AML-193 (cell line): ENCODE results near the gene CLASP1.

ENCODE experiments used
- DNase-seq, 2 experiments: peaks; one replicate each; lab custom pipeline; 2025; lab: John Stamatoyannopoulos, UW

CLASP1 gene

DNA sequence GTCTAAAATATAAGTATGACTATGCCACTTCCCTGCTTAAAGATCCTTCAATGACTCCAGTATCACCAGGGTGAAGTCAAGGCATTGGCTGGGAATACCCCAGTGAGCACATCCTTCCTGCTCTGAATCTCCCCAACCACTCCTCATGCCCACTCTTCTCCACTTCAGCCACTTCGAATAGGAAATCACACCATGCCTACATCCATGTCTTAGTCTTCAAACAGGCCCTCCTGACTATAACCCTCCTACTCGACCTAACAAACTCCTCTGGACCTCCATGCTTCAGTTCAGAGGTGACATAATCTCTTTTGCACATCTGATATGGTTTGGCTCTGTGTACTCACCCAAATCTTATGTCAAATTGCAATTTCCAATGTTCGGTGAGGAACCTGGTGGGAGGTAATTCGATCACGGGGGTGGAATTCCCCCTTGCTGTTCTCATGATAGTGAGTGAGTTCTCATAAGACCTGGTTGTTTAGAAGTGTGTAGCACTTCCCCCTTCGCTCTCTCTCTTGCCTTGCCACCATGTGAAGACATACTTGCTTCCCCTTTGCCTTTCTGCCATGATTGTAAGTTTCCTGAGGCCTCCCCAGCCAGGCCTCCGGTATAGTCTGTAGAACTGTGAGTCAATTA is 276.4 kb downstream of the CLASP1 start:
- no peak for DNase-seq

DNA sequence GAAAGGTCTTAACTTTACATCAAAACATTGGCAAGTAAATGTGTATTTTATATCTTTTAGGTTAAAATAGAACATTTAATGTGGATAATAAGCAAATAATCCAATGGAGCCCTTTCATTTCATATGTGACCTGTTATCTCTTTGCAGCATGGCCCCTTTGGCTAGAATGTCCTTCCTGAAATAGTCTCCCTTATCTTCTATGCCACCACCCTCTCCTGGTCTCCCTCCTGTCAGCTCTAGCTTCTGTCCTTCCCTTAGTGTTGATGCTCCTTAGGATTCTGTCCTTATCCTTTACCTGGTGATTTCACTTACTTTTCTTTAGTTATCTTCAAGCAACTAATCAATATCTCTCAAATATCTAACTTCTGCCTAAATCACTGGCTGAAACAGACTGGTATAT is 277.2 kb downstream of the CLASP1 start:
- DNase-seq, result no peak

DNA sequence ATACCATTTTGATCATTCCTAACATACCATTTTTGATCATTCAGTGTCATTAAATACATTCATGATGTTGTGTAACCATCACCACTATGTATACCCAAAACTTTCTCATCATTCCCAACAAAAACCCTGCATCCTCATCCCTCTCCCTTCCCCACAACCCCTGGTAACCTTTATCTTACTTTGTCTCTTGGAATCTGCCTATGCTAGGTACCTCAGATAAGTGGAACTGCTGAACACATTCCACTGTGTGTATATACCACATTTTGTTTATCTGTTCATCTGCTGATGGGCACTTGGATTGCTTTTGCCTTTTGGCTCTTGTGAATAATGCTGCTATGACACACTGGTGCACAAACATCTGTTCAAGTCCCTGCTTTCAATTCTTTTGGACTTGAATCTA is 280.4 kb downstream of the CLASP1 start:
- no peak for DNase-seq

DNA sequence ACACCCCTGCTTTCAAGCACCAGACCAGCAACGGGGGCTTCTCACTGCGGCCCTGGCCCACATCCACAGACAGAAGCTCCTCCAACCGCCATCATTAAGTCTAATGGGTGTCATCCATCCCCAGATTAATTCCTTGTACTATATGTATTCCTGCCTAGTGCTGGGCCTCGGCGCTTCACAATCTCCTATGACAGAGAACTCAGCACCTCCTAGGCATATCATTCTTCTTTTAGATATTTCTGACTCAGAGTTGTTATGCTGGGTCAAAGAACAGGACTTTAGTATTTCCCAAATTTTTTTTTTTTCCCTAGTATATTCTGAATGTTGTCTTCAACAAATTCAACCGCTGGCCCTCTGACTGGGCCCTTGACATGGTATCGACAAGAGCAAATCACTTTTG is 281.1 kb downstream of the CLASP1 start:
- no peak for DNase-seq

DNA sequence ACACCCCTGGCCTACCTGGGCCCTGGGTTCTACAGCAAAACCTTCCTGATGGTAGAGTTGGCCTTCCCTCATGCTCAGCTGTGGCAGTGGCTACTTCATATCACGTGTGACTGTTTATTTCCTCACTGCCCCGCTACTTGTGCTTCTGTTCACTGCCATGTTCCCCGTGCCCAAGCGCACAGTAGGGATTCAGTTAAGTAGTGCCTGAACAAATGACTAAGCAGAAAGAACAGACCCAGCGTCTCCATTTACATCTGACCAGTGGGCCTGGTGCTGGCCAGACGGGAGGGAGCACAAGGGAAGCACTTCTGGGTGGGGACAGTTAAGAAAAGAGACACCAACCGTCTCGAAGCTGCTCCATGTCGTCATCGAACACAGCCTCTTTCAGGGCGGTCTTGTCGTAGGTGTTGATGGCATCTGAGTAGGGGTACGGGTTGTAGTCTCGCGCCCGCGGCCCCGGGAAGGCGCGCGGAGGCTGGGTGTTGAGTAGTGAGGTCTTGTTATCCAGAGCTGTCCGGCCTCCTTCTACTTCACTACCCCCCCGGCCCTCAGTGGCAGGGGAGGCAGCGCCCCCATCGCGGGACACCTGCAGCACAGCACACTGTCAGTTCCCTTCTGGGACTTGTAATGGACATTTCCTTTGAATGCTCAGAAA is 281.9 kb downstream of the CLASP1 start:
- no peak for DNase-seq

DNA sequence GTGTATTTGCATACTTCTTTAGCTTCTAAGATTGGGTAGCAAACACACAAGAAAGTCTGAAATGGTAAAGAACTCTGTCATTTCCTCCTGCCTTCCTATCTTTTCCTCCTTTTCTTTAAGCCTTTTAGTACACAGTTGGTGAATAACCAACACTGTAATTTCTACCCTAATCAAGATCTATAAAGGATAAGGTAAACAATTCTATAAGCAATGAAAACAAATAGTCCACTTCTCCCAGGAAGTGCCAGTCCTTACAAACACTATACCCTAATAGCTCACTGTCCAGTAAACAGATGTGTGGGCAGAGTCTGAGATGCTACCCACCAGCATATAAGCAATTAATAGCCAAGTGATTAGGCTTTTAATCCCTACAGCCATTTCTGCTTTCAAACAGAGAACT is 283.2 kb downstream of the CLASP1 start:
- DNase-seq, result no peak

DNA sequence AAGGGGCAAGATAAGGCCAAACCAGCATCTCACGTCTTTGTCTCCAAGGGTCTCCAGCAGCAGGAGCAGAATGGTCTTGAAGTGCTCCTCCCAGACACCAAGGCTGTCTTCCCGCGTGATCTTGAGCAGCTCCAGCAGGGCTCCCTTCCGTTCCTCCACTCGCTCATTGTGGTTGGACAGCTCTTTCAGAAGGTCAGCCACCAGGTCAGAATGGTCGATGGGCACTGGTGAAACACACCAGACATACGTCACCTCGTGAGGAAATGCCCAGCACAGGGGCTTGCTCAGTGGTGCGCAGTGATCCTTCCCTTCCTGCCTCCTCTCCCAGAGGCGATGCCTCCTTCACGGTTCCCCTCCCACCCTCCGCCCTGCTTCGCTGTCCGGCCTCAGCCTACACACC is 284.2 kb downstream of the CLASP1 start:
- no peak for DNase-seq

DNA sequence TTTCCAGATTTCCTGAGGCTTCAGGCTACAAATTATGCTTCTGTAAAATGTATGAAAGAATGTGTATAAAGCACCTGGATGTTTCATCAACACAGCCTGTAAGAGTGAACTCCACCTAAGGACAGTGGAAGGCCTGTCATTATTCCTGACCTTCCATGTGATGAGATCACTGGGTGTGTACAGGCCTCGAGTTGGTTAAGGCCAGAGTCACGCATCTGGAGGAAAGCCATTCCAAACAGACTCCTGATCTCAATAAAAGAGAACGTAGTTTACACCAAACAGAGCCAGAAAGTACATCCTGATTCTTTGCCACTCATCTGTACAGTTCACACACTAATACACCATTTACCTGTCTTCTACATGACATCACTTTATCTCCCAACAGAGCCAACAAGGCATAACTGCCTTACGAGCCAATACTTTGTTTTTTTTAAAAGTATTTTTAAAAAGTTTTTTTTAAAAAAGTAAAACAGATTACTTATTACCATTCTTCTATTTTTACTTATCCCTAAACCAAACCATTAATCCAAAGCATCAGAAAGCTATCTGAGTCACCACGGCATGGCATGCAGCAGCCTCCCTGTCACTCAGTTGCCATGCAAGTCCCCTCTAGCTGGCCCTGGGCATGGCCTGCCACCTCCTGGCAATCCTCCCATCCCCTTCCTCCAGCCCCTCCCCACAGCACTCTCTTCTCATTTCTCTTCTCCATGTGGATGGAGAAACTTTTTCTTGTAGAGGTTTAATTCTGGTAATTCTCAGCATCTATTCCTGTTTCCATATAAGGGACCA is 285.4 kb downstream of the CLASP1 start:
- no peak for DNase-seq

DNA sequence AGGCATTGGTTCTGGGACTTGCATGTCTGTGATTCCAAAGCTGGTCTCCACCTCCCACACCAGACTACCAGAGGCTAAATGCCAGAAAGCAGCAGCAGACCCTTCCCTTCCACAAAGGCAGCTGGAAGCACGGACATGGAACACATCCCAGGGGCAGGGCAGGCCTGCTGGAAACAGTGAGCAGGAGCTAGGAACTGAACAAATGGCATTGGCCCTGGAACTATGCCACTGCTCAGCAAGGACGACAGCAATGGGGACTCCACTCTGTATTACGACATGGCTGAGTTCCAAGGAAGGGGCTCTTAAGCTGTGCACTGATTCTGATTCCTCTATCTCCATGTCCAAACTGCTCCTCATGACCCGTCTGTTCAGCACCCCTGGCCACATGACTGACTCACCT is 286.5 kb downstream of the CLASP1 start:
- DNase-seq, result no peak

DNA sequence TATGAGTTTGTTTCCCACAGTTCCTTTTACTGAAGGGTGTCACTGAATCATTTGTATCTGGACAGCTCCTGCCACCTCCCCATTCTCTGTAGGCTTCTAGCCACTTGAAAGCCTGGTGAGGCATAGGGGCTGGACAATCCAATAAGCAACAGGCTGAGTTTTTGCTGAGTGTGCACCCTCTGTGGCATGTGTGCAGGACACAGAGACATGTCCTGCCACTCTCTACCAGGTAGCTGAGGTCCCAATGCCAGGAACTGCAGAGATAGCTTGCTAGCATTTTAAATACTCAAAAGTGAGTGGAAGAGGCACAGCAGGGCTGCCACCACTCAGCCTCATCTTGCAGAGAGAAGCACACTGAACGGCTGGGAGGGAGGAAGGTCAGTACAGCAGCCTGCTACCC is 287.0 kb downstream of the CLASP1 start:
- no peak for DNase-seq

DNA sequence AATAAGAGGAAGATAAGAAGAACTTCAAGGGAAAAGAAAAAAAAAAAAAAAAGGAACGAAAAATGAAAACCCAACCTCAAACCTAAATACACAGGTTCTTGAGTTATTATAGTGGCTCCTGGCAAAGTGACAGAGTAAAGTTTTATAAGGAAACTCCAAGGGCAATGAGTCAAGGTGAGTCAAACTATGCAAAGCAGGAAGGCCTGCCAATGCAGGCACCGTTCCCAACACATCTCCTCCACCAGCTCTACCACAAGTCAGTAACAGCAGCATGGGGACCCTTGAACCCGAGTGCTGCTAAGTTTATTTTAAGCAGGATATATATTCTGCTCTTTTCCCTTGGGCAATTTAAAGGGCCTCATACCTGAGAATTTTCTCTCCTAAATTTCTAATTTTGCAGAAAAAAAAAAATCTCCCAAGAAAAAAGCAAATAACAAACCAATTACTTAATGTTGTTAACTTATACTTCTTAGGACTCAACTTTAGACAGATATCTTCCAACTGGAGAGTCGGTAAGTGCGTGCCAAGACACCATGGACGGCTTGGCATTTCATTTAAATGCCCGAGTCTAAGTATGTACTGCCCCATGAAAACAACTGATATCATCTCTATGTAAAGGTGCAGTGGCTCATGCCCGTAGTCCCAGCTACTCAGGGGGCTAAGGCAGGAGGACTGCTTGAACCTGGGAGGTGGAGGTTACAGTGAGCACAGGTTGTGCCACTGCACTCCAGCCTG is 288.5 kb downstream of the CLASP1 start:
- DNase-seq, result no peak

DNA sequence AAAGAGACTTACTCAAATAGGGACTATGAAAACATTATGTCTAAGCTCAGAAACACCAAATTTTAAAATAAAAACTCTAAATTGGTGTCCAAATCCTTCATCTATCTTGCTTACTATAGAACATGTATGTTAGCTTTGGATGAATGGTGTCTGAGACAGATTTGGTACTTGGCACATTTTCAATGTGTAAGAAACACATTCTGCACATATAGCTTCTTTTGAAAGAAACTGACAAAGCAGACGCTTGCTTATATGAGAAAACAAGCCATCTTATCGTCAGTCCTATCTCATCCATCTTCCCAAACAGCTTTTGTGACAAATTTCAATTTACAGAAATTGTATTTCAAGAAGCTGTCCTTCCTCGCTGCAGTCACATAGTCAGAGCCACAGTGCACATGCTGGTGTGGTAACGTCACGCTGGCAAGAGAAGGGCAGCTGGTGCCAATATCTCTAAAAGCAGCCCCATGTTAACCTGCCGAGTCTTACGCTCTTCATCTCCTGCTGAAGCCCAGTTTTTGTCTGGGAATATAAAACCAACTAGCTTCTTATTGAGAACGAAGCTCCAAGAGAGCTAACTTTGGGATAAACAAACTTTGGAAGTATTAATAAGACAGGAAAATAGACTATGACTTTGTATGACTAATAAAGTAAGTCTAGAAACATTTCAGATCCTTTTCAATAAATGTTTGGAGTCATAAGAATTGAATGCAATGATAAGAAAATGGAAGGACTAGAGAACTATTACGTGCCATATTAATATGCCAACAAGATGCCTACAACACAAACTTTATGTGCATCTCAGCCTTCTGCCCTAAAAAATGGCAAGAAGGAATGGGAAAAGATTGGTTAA is 289.3 kb downstream of the CLASP1 start:
- no peak for DNase-seq

DNA sequence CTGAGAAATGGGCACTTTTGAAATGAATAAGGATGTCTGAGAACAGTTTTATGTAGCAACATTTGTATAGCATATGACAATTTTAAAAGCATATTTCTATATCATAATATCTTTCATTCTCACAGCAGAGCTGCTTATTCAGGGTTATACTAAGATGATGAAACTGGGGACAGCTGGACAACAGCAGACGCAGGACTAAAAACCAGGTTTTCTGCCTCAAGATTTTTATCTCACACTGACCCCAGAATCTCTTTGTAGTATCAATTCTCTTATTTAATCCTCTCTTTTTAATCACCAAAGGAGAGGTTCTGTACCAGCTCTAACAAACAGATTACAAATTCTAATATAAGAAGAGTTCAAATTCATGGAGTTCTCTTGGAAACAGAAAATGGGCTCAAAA is 290.1 kb downstream of the CLASP1 start:
- DNase-seq, result no peak

DNA sequence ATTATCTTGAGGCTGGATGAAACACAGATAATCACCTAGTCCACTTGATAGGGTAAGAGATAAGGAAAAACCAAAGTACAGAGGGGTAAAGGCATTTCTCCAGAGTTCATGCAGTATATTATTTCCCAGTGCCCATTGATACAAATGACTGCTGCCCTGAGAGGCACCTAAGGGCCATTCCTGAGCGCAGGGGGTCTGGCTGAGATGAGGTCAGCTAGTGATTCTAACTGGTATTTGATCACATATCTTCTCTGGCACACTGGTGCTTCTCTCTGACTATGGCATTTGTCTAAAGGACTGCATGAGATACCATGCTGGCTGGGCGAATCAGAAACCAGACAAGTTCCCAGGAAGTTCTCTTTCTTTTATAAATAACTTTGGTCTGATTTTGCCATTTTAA is 291.0 kb downstream of the CLASP1 start:
- no peak for DNase-seq

DNA sequence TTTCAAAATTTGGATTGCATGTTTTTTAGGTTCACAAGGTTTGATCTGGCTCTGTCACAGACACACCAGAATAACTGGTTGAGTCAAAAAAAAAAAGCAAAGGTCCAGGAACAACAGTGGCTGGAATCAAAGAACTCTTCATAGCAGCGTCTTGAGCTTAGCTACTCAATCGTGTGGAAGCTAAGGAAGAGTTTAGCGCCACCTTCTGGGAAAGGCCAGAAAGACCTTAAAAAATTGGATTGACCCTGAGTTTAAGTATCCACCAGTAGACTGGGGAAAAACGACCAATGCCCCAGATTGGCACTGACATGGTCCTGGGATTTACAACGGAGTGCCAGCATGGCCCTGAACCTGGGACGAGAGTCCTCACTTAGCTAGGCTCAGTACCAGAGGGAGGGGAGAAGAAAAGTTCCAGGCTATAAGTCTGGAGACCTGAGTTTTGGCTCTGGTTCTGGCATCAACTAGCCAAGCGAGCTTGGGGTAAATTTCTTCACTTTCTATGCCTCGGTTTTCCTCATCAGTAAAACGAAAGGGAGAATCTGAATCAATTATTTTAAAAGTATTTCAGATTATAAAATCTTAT is 293.1 kb downstream of the CLASP1 start:
- peak; percentile 61 to 62 for DNase-seq

DNA sequence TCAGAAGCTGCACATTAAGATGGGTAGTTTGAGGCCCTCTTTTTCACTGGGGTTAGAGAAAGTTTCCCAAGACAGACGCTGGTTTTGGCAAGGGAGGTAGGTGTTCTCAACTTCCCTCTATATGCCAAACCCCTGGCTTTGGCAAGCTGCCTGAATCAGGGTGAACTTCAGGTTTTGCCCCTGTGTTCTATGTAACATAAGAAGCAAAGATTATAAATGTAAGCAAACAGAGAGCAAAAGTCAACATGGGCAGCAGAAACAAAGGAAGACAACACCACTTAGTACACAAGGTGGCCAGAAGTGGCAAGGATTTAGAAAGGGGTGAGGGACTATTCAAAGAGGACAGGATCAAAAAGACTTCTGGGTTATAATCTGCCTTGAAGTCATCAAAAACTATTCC is 293.8 kb downstream of the CLASP1 start:
- no peak for DNase-seq

DNA sequence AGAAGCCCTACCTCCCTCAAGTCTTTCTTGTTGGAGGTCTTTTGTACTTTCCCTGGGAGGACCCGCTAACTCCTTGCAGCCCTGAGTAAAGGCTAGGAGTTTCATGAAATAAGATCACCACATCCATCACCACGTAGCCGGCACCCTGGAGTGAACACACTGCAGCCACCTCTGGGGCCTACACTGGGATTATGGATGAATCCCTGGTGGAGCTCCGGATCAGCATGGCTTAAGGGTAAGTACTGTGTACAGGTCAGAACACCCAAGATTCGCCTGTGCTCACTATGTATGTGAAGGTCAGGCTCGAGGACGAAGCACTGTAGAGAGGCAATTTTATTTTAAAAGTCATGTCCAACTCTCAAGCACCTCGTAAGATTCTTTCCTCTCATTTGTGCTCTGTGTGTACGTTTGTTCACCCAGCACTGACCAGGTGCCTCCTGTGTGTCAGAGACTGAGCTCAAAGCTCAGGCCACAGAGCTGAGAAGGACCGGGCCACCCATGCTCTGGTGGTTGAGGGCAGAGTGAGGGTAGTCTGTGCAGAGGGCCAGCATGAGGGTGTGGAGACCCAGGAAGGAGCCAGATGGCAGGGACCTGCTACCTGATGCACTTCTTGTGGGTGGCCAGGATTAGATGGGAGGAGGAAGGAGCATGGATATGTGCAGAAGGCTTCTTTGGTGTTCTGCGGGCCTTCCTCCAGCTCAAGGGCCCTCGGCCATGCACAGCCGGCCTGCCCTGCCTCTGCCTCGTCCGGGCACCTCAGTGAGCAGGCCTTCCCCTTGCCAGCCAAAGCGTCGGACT is 297.5 kb downstream of the CLASP1 start:
- DNase-seq, result no peak

DNA sequence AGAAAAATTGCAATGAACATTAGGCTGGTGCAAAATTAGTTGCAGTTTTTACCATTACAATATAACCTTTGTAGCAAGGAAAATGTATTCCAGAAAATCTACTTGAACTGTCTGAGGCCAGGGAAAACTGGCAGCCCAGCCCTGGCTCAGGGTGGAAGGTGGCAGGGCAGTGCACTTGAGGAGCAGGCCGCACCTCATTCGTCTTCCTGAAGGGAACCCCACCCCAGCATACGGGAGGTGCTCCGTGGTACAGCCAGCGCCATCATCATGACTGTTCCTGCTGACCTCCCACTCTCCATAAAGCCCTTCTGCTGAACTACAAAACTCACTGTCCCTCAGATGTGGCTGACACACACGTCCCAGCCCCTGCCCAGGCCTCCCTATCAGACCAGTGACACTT is 298.4 kb downstream of the CLASP1 start:
- no peak for DNase-seq

DNA sequence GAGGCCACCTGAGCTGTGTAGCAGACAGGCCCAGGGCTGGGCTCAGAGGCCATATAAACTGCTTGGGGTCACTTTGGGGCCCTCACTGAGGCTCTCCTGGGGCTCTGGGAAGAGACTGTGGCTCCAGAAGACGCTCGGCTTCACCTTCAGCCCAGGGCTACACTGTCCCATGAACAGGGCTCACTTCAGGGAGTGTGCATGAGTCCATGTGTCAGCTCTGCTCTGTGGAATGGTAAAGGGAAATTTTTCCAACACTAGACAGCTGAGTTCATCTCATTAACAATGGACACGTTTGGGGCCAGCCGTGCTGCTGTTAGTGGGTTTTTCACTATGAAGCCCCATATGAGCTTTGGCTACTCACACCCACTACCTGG is 298.9 kb downstream of the CLASP1 start:
- DNase-seq, result no peak

DNA sequence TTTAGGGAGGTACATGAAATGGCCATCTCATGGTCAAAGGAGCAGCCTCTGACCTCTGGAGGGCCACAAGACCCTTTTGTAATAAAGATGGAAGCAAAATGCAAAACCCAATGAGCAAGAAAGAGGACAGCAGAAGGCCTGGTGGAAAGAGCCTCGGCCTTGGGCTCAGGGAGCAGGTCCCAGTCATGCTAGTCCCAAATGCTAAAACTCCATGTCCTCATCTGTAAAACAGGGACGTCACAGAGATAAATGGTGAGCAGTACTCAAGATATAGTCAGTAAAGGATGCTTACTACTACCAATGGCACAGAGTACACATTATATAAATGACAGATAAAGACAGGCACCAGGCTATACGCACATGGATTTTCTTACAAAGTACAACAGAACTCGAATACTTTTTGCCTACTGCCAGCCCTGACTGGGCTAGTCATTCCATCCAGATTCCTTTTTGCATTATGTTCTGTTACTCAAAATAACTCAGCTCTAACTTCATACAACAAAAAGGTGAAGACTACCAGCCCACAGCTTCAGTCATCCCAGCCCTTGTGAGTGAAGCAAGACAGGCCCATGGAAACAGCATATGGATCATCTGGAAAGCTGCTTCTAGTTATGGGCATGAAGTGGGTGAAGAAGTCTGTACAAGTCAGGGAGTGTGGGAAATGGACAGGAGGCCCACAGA is 299.4 kb downstream of the CLASP1 start:
- DNase-seq, result no peak
